Placental pericyte (primary cell): ENCODE measurements around the gene ANO8. TPM values are rescaled to one million over a fixed set of nuclear protein-coding genes. Genes with fewer than 3 reads are reported as not detected.

Experiments
- total RNA-seq: library from RNA; depleted of rRNA; stranded (reverse); fragments of >200 nt; gene quantifications from 2 replicates; pipeline ENCODE4 v1.2.3, GENCODE V29; 2012

The ANO8 gene, protein sequence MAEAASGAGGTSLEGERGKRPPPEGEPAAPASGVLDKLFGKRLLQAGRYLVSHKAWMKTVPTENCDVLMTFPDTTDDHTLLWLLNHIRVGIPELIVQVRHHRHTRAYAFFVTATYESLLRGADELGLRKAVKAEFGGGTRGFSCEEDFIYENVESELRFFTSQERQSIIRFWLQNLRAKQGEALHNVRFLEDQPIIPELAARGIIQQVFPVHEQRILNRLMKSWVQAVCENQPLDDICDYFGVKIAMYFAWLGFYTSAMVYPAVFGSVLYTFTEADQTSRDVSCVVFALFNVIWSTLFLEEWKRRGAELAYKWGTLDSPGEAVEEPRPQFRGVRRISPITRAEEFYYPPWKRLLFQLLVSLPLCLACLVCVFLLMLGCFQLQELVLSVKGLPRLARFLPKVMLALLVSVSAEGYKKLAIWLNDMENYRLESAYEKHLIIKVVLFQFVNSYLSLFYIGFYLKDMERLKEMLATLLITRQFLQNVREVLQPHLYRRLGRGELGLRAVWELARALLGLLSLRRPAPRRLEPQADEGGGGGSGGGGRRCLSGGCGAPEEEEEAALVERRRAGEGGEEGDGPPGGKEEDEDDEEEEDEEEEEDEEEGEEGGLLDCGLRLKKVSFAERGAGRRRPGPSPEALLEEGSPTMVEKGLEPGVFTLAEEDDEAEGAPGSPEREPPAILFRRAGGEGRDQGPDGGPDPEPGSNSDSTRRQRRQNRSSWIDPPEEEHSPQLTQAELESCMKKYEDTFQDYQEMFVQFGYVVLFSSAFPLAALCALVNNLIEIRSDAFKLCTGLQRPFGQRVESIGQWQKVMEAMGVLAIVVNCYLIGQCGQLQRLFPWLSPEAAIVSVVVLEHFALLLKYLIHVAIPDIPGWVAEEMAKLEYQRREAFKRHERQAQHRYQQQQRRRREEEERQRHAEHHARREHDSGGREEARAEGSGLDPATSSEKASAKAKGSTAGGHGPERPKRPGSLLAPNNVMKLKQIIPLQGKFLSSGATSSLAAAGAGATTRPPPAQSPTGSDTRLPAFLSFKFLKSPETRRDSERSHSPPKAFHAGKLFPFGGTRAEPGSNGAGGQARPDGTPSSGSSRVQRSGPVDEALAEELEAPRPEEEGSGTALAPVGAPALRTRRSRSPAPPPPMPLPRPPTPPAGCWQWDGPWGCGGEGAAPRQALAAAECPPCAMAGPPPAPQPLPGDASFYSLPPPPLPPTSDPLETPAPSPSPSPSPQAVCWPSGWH
- 4.4 and 6.6 TPM in 2 replicates for total RNA-seq

DNA sequence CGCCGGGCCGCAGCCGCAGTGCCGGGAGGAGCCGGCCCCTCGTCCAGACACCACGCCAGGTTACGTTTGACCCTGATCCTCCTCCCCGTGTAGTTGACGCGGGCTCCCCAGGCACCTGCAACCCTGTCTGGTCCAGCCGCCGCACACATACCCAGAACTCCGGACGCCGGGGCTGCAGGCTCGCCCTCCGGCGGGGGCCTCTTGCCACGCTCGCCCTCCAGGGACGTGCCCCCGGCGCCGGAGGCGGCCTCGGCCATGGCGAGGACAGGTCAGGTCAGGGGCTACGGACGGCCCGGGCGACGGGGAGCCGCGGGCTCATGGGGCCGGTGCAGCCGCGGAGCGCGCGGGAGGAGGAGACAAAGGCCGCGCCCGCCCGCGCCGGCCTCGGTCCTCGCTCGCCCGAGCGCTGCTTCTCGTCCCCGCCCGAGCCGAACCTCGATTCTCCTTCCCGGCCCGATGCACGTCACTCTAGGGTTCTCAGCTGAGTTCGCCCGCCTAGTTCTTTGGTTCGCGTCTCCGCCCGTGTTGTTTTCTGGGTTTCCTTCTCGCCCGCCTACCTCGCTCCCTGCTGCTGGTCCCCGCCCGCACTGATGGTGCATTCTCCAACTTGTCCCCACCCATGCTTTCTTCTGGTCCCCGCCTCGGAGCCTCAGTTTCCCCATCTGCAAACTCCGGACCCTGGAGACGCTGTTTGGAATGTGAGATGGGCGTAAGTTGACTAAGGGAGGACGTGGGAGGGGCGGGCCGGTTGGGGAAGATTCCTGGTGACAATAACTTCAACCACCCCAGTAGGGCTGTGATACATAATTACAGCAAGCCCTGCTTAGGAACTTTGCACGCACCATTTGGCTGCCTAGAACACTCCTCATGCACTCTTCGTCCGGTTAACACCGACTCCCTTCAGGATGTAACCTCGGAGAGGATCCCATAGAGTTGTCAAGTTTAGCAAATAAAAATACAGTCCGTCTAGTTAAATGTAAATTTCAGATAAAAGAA is at the start of gene ANO8:
Gene ANO8 (minus strand): TSS at position 442 of the 996 bp plus-strand sequence. CDS start 185 bp downstream, at position 257.

DNA sequence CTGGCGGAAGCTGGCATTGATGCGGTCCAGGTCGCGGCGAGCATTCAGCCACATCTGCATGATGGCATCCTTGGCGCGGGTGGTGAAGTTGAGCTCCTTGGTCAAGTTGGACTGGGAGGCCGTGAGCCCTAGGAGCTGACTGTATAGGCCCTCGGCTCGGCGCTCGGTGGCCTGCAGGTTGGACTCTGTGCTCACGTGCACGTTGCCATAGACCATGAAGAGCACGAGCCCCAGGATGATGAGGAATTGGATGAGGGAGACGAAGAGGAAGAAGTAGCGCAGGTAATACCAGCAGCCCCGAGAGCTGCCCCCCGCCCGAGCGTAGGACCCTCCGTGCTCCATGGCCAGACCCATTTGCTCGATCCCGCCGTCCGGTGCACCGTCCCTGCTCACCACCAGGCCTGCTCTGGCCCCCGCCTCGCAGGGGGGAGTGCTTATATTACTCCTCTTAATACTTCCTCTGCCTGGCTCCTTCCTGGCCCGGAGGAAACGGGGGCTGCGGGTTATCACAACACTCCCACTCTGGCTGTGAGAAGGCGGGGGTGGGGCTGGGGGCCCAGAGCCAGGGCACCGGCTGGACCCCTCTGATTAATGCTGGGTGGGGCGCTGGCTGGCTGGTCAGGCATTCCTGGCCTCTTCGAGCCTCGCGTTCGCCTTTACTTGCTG is 42.4 kb upstream of the ANO8 start, which contains the start of gene PLVAP:
Gene PLVAP (minus strand): TSS at position 408 of the 666 bp plus-strand sequence. CDS start 54 bp downstream, at position 354.

DNA sequence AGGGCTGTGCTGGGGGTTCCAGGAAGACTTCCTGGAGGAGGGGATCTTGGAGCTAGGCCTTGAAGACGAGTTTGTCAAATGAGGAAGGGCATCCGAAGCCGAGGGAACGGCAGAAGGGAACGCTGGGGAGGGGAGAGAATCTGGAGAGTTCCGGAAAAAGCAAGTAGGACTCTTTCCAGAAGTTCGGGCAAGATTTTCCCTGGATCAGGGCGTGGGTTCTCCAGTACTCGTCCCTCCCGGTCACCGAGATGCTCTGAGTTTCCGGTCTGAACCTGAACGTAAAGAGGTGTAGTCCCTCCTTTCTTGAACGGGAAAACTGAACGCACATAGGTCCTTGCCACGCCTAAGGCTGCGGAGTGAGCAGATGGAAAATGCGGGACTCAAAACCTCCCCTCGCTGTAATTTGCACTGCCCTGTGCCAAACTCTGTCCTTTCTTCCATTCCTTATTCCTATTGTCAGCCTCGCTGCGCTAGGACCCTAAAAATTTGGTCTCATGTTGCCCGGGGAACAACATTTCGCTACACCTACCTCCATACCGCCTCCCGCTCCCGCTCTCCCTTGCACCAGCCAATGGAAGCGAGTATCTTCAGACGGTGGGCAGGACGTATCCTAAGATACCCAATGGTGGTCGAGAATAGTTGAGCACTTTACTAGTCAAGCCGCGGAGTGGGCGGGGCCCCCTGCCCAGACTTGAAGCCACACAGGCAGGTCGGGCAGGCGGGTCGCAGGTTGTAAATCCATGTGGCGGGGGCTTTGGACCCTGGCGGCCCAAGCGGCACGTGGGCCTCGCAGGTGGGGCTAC is 2.4 kb upstream of the ANO8 start, which contains the start of gene GTPBP3:
Gene GTPBP3 (plus strand): TSS at position 682 of the 803 bp plus-strand sequence. CDS start 59 bp downstream, at position 741.

DNA sequence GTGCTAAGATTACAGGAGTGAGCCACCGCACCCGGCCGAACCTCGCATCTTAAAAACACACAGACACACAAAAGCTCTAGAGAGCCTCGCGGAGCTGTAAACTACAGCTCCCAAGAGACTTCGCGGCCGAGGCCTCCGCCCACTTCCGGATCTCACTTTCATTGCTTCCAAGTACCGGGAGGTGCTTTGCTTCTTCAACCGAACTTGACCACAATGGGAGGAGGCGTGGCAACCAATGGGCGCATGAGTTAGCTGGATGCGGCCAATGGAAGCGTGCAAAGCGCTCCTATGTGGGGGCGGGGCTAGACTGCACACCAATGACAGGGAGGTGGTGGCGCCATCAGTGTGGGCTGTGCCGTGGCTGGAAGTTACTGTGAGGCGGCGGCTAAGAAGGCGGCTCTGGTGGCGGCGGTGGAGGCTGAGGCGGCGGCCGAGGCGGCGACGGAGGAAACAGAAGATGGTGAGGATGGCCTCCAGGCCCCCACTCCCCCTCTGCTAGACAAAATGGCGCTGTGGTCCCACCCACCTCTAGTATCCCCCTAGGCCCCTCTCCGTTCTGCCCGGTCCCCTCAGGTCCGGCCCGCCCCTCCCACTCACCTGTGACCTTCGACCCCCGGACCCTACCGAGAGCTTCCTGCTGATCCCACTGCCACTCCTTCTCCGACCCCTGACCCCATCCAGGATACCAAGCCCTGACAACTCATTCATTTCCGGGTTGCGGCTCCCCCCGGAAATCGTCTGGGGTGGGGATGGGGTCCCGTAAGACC is 25.3 kb downstream of the ANO8 start, which contains the start of gene DDA1:
Gene DDA1 (plus strand): TSS at position 366 of the 767 bp plus-strand sequence. CDS start 92 bp downstream, at position 458.

DNA sequence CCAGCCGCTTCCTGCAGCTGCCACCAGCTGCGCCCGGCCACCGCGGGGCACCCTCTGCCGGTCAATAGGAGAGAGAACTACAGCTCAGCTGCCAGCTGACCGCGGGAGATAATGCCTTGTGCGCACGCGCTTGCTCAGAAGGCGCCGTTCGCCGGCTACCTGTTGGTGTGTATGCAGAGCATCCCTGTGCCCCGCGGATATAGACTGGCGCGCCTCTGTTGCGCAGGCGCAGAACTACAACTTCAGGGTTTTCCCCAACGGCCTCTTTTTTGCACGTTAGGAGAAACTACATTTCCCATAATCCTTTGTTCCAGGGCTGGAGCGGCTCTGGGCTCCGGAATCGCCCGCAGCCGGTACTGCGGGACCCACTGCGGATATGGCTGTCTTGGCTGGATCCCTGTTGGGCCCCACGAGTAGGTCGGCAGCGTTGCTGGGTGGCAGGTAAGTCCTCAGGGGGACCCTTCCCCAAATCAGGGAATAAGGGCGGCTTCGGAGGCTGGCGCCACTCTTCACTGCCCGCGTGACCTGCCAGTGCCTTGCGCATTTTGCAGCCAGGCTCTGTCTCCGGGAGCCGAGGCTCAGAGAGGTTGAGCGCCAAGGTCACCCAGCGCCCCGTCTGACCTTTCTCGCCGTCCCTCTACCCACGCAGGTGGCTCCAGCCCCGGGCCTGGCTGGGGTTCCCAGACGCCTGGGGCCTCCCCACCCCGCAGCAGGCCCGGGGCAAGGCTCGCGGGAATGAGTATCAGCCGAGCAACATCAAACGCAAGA is 29.0 kb downstream of the ANO8 start, which contains the start of gene MRPL34:
Gene MRPL34 (plus strand): TSS at position 356 of the 768 bp plus-strand sequence. CDS start 21 bp downstream, at position 377.

DNA sequence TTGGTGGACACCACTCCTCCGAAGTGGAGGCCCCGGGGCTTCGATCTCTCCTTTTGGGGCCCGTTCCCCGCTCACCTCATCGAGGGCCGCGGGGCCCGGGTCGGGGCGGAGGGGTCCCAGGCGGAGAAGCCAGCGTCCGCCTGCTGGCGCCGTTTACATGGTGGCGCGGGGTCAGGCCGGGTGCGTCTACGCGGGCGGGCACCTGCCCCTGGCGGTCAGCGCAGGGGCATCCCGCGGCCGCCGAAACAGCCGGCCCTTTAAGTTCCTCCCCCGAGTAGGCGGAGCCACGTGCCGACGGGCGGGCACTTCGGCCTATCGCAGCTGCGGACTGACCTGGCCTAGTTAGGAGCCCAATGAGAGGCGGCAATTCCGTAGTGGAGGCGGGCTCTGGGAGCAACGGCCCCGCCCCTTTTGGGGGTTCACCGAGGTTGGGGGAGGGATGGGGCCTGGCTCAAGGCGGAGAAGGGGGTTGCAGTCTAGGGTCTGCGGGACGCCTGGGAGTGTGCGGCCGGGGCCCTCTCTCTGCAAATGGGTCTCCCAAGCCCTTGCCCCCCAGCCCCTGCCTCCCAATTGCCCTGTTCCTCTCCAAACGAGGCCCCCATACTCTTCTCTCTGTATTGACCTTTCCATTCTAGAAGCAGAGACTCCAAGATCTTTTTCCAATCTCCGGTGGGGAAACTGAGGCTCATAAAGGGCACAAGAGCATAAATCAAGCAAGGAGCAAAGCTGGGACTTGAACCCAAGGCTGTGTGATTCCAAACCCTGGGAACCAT is 31.3 kb downstream of the ANO8 start, which contains the start of gene ABHD8:
Gene ABHD8 (minus strand): TSS at position 259 of the 773 bp plus-strand sequence. CDS start 1,809 bp downstream, outside the sequence.

DNA sequence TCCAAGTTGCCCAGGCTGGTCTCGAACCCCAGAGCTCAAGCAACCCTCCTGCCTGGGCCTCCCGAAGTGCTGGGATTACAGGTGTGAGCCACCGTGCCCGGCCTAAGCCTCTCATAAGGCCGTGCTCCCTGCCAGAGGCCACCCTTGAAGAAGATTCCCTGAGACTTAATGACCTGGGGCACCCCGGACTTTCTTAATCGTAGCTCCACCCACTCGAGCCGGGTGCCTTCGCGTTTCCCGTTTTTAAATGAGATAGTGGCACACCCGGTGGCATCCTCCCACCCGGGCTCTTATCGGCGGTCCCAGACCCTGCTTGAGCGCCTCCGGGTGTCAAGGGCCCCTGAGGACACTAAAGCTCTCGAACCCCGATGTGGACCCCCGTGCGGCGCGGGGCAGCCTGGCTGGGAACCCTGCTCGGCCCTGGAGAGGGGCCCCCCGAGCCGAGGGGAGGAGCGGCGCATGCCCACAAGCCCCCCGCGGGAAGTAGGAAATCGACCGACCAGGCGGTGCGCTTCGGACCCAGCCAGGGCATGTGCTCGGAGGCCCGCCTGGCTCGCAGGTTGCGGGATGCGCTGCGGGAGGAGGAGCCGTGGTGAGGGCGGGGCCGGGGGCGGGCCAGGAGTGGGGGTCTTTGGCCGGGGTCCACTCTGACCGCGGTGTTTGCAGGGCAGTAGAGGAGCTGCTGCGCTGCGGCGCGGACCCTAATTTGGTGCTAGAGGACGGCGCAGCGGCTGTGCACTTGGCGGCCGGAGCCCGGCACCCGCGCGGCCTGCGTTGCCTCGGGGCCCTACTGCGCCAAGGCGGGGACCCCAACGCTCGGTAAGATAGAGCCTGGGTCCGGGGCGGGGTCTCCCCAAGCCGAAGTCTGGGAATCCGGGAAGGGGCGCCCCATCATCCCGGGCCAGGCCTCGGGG is 53.0 kb downstream of the ANO8 start, which contains the start of gene ANKLE1:
Gene ANKLE1 (plus strand): TSS at position 511 of the 914 bp plus-strand sequence. CDS start 20 bp downstream, at position 531.

Other genes with a start within 250 kb of the ANO8 start
- gene USE1, start 119.5 kb downstream of the ANO8 start, total RNA-seq, result 15.2 and 52.7 TPM in 2 replicates
- 5.4 and 6.3 TPM in 2 replicates for gene OCEL1, start 108.6 kb downstream of the ANO8 start, total RNA-seq
- 60.6 and 86.5 TPM in 2 replicates for gene NR2F6, start 88.9 kb downstream of the ANO8 start, total RNA-seq
- gene USHBP1, start 70.1 kb downstream of the ANO8 start, total RNA-seq, result 0.14 TPM in 1 of 2 replicates, not detected in the other
- 93.4 and 96.1 TPM in 2 replicates for gene BABAM1, start 67.4 kb downstream of the ANO8 start, total RNA-seq
- 0.44 and 0.57 TPM in 2 replicates for gene ANKLE1, start 53.0 kb downstream of the ANO8 start, total RNA-seq
- gene ABHD8, start 31.4 kb downstream of the ANO8 start, total RNA-seq, result 8.3 and 12.0 TPM in 2 replicates
- 26.7 and 51.8 TPM in 2 replicates for gene MRPL34, start 29.0 kb downstream of the ANO8 start, total RNA-seq
- 28.0 and 29.3 TPM in 2 replicates for gene DDA1, start 25.3 kb downstream of the ANO8 start, total RNA-seq
- gene GTPBP3, start 2.7 kb upstream of the ANO8 start, total RNA-seq, result 13.3 and 24.3 TPM in 2 replicates
- not detected in 2 replicates for gene PLVAP, start 42.5 kb upstream of the ANO8 start, total RNA-seq
- 0.22 TPM in 1 of 2 replicates, not detected in the other for gene CCDC194, start 59.3 kb upstream of the ANO8 start, total RNA-seq
- 6.2 and 36.3 TPM in 2 replicates for gene BST2, start 70.8 kb upstream of the ANO8 start, total RNA-seq
- 43.8 and 56.0 TPM in 2 replicates for gene MVB12A, start 85.2 kb upstream of the ANO8 start, total RNA-seq
- gene TMEM221, start 113.8 kb upstream of the ANO8 start, total RNA-seq, result not detected in 2 replicates
- gene NXNL1, start 126.1 kb upstream of the ANO8 start, total RNA-seq, result not detected in 2 replicates
- gene SLC27A1, start 135.7 kb upstream of the ANO8 start, total RNA-seq, result 10.2 and 22.8 TPM in 2 replicates
- 52.0 and 110 TPM in 2 replicates for gene PGLS, start 176.8 kb upstream of the ANO8 start, total RNA-seq
- 200 and 201 TPM in 2 replicates for gene COLGALT1, start 220.8 kb upstream of the ANO8 start, total RNA-seq